ENCODE data around the gene STXBP6. TPM values are rescaled to one million over a fixed set of nuclear protein-coding genes. Genes with fewer than 3 reads are reported as not detected.
A peak's percentile ranks its signal among the peaks of the same experiment; 100 is the strongest.

Gene STXBP6
- total and polyA plus RNA-seq, 2 of the 13 experiments (the other 11 are each of a cell fraction or from before 2014, with no cell fraction given) = 35.3 to 42.8 TPM

- TF ChIP-seq SP1 (IDR thresholded peaks at IDR 0.05) = no peak
- no peak for TF ChIP-seq SP1 (CRISPR knock-in tag; IDR thresholded peaks at IDR 0.05)
- TF ChIP-seq TBX3 (IDR thresholded peaks at IDR 0.05; ENCODE audit: borderline replicate concordance) = peak; percentile 78
- TF ChIP-seq ZMYM4 (CRISPR knock-in tag; IDR thresholded peaks at IDR 0.05) = peak; percentile 52; the same call in 1 of the 2 replicates
- TF ChIP-seq, protein P1, sequence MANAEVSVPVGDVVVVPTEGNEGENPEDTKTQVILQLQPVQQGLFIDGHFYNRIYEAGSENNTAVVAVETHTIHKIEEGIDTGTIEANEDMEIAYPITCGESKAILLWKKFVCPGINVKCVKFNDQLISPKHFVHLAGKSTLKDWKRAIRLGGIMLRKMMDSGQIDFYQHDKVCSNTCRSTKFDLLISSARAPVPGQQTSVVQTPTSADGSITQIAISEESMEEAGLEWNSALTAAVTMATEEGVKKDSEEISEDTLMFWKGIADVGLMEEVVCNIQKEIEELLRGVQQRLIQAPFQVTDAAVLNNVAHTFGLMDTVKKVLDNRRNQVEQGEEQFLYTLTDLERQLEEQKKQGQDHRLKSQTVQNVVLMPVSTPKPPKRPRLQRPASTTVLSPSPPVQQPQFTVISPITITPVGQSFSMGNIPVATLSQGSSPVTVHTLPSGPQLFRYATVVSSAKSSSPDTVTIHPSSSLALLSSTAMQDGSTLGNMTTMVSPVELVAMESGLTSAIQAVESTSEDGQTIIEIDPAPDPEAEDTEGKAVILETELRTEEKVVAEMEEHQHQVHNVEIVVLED (CRISPR knock-in tag; IDR thresholded peaks at IDR 0.05; ENCODE audit: borderline replicate concordance) = no peak
- no peak for TF ChIP-seq PRDM15 (CRISPR knock-in tag; IDR thresholded peaks at IDR 0.05)
- TF ChIP-seq GABPA (IDR thresholded peaks at IDR 0.05; ENCODE audit: low read depth, low read length) = no peak
- no peak; the same call in 1 of the 2 replicates for TF ChIP-seq GABPA (CRISPR knock-in tag; IDR thresholded peaks at IDR 0.05; ENCODE audit: low read depth)
- TF ChIP-seq NFIC (IDR thresholded peaks at IDR 0.05; ENCODE audit: low read length) = peak; percentile 99
- TF ChIP-seq, protein P2, sequence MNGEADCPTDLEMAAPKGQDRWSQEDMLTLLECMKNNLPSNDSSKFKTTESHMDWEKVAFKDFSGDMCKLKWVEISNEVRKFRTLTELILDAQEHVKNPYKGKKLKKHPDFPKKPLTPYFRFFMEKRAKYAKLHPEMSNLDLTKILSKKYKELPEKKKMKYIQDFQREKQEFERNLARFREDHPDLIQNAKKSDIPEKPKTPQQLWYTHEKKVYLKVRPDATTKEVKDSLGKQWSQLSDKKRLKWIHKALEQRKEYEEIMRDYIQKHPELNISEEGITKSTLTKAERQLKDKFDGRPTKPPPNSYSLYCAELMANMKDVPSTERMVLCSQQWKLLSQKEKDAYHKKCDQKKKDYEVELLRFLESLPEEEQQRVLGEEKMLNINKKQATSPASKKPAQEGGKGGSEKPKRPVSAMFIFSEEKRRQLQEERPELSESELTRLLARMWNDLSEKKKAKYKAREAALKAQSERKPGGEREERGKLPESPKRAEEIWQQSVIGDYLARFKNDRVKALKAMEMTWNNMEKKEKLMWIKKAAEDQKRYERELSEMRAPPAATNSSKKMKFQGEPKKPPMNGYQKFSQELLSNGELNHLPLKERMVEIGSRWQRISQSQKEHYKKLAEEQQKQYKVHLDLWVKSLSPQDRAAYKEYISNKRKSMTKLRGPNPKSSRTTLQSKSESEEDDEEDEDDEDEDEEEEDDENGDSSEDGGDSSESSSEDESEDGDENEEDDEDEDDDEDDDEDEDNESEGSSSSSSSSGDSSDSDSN (CRISPR knock-in tag; IDR thresholded peaks at IDR 0.05) = no peak
- TF ChIP-seq MTF2 (CRISPR knock-in tag; IDR thresholded peaks at IDR 0.05; ENCODE audit: borderline replicate concordance) = no peak
- TF ChIP-seq ZNF430 (CRISPR knock-in tag; IDR thresholded peaks at IDR 0.05) = 0 out of 2 replicates have a peak, but pooled peaks have one; percentile 57
- TF ChIP-seq SMARCE1 (IDR thresholded peaks at IDR 0.05; ENCODE audit: borderline replicate concordance) = no peak
- TF ChIP-seq SRSF4 (IDR thresholded peaks at IDR 0.05; ENCODE audit: low read depth, low read length, poor library complexity, severe bottlenecking) = no peak
- no peak for TF ChIP-seq ZXDC (CRISPR knock-in tag; IDR thresholded peaks at IDR 0.05)
- TF ChIP-seq ZNF331 (CRISPR knock-in tag; IDR thresholded peaks at IDR 0.05) = peak; percentile 59; the same call in 1 of the 2 replicates
Observed at GRCh38 chr14:24839617-24840203, 210.2 kb downstream of the STXBP6 start (continued).

All from HepG2 (cell line).